Measurements from ENCODE around the gene WDFY1. TPM values are rescaled to one million over a fixed set of nuclear protein-coding genes. Genes with fewer than 3 reads are reported as not detected.
"Not testable (repeated sequence)": the region's sequence is repeated elsewhere in the genome, so short reads cannot be mapped to it uniquely, and the experiment has no call there.

WDFY1 gene
- total RNA-seq, 4 donors from 2014 or later: 33.1 to 61.8 (median 50.4) TPM

DNA sequence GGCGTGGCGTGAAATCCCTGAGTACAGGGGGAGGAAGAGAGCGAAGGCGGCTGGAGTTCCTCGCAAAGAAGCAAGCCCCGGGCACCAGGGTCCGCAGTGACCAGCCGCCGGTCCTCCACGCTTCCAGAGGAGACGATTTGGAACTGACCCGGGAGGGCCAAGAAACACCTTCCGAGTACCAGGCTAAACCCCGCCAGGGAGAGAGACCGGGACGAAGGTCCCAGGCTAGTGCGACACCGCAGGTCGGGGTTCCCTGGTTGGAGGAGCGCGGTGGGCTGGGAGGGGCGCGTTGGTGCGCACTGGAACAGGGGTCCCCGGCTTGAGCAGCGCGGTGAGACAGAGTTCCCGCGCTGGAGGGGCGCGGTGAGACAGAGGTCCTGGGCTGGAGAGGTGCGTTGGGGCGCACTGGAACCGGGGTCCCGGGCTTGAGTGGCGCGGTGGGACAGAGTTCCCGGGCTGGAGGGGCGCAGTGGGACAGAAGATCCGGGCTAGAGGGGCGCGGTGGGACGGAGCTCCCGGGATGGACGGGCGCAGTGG is 901 bp downstream of the WDFY1 start:
- TF ChIP-seq POLR2A (IDR thresholded peaks at IDR 0.05) (no peak), EP300 (IDR thresholded peaks at IDR 0.05) (no peak)
- TF ChIP-seq, protein P1, sequence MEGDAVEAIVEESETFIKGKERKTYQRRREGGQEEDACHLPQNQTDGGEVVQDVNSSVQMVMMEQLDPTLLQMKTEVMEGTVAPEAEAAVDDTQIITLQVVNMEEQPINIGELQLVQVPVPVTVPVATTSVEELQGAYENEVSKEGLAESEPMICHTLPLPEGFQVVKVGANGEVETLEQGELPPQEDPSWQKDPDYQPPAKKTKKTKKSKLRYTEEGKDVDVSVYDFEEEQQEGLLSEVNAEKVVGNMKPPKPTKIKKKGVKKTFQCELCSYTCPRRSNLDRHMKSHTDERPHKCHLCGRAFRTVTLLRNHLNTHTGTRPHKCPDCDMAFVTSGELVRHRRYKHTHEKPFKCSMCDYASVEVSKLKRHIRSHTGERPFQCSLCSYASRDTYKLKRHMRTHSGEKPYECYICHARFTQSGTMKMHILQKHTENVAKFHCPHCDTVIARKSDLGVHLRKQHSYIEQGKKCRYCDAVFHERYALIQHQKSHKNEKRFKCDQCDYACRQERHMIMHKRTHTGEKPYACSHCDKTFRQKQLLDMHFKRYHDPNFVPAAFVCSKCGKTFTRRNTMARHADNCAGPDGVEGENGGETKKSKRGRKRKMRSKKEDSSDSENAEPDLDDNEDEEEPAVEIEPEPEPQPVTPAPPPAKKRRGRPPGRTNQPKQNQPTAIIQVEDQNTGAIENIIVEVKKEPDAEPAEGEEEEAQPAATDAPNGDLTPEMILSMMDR (IDR thresholded peaks at IDR 0.05): no peak
- Histone ChIP-seq H3K27ac (peak overlapping the region; percentile 88 to 99 (median 96)), H3K9me3 (no peaks in the 10 kb centered on the region), H3K27me3 (no peaks in the 10 kb centered on the region), H3K36me3 (no peaks in the 10 kb centered on the region), H3K4me1 (peaks cover 0 to 52% (median 16%) of the 10 kb centered on the region in 4 donors), H3K4me3 (peak overlapping the region; percentile 98 to 100 (median 99))
- peak in 1 of 2 donors; percentile 26 for DNase-seq (ENCODE audit: low spot score in 2 of 2)
- 1% methylated on average over 42 to 43 of the region's 46 CpGs for WGBS, 2 donors

DNA sequence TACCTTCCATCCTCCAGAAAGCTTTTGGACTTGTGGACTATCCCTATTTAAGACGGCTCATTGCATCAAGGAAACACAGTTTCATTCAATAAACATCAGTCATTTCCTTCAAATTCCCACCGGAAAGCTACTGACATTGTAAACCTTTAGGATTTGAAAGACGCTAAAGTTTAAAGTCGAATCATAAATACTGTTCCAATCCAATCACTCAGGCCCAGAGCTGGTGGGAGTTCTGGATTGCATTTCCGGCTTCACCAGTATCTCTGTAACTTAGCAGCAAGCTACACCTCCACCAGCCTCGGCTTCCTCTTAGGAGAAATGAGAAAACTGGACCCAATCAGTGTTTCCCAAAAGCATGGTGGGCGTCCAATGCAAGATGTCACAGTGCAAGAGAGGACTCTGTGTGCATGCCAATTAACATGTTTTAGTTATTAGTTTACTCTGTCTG is 1.6 kb downstream of the WDFY1 start:
- Histone ChIP-seq H3K9me3 (no peaks in the 10 kb centered on the region), H3K4me3 (peak overlapping the region; percentile 98 to 100 (median 99)), H3K27me3 (no peaks in the 10 kb centered on the region), H3K4me1 (peaks cover 0 to 55% (median 16%) of the 10 kb centered on the region in 4 donors), H3K27ac (peak overlapping the region; percentile 88 to 99 (median 96)), H3K36me3 (no peaks in the 10 kb centered on the region)
- WGBS, 2 donors: 13 to 16% methylated on average over 7 of the region's 7 CpGs
- DNase-seq (ENCODE audit: low spot score in 2 of 2): no peak
- TF ChIP-seq, protein P1 (IDR thresholded peaks at IDR 0.05): no peak
- no peak for TF ChIP-seq EP300 (IDR thresholded peaks at IDR 0.05)
- no peak for TF ChIP-seq POLR2A (IDR thresholded peaks at IDR 0.05)

DNA sequence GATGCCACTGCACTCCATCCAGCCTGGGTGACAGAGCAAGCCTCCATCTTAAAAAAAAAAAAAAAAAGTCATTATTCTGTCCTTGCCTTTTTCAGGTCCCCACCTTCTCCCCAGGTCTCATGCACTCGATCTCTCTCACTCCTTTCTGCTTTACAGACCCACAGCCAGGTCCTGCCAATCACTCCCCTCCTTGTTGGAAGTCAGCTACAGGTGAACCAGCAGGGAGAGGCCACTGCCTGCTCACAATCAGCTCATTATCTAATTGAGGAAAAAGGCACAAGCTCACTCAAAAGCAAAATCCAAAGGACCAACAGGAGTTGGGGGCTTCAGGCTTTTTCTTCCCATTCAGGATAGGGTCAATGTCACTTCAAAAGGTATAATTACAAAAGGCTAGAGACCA is 2.0 kb downstream of the WDFY1 start:
- no peaks in the 10 kb centered on the region for H3K36me3 ChIP-seq
- no peak for DNase-seq (ENCODE audit: low spot score in 2 of 2)
- H3K4me3 ChIP-seq: peak overlapping the region in 3 of 4 donors; percentile 98 to 100 (median 99)
- 75 to 87% methylated on average over 1 of the region's 1 CpG for WGBS, 2 donors
- H3K27me3 ChIP-seq: no peaks in the 10 kb centered on the region
- H3K9me3 ChIP-seq: no peaks in the 10 kb centered on the region
- peaks cover 0 to 59% (median 18%) of the 10 kb centered on the region in 4 donors for H3K4me1 ChIP-seq
- no peak for TF ChIP-seq POLR2A (IDR thresholded peaks at IDR 0.05)
- peak overlapping the region in 2 of 4 donors; percentile 98 to 99 for H3K27ac ChIP-seq

DNA sequence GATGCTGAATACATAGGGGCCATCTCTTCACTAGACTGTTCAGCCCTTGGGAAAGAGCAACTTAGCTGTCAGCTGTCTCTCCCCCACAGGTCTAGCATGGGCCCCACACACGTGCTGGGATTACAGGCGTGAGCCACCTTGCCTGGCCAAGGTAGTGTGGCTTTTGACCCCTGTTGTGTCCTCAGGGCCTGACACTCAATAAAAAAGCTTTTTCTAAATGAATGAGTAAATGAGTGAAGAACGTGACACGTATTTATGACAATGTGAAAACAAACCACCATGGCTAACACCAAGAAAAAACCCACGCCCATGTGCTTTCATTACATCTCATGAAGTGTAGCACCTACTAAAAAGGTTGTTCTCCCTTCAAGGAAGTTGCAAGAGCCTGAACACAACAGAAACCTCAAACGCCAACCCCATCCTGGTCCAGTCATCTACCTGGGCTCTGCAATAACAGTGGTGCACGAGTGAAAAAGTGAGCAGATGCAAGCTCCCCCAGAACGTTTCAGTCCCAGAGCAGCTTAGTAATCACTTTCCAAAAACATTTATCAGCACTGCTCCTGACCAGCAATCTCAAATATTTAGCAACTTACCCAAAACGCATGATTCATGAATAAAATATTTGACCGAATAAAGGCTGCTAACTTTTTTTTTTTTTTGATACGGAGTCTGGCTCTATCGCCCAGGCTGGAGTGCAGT is 3.4 kb downstream of the WDFY1 start:
- Histone ChIP-seq H3K27ac (peak overlapping the region in 1 of 4 donors; percentile 11), H3K36me3 (no peaks in the 10 kb centered on the region), H3K9me3 (no peaks in the 10 kb centered on the region), H3K4me1 (peaks cover 0 to 66% (median 29%) of the 10 kb centered on the region in 4 donors), H3K4me3 (no peak overlapping the region), H3K27me3 (no peaks in the 10 kb centered on the region)
- DNase-seq (ENCODE audit: low spot score in 2 of 2): no peak
- WGBS, 2 donors: 52 to 58% methylated on average over 12 of the region's 12 CpGs
- TF ChIP-seq POLR2A (IDR thresholded peaks at IDR 0.05): no peak
- TF ChIP-seq EP300 (IDR thresholded peaks at IDR 0.05): no peak
- TF ChIP-seq, protein P1 (IDR thresholded peaks at IDR 0.05): no peak

DNA sequence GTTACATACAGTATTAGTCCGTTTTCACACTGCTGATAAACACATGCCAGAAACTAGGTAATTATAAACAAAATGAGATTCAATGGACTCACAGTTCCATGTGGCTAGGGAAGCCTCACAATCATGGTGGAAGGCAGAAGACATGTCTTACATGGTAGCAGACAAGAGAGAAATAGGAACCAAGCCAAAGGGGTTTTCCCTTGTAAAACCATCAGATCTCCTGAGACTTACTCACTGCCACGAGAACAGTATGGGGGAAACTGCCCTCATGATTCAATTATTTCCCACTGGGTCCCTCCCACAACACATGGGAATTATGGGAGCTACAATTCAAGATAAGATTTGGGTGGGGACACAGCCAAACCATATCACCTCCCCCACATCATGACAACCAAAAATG is 5.7 kb downstream of the WDFY1 start:
- H3K36me3 ChIP-seq; H3K9me3 ChIP-seq; H3K4me3 ChIP-seq; DNase-seq (ENCODE audit: low spot score in 2 of 2); H3K27me3 ChIP-seq; H3K27ac ChIP-seq: not testable (repeated sequence)
- WGBS, 2 donors: 47 to 65% methylated on average over 2 of the region's 2 CpGs
- H3K4me1 ChIP-seq: peaks cover 0 to 73% (median 38%) of the 10 kb centered on the region in 4 donors

DNA sequence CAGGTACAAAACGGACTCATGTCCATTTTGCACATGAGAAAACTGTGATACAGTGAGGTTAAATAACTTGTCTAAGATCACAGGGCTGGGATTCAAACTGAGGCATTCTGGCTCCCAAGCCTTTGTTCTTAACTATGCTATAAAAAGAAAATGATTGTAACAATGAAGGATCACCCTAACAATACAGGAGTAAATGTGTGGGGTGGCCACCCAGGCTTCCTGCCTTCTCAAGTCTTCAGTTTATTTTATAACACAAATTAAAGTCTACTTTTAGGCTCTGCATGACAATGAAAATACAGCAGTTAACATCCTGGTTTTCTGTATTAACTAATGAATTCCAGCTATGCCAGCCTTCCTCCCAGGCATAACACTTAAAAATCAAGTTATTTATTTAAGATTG is 7.6 kb downstream of the WDFY1 start:
- H3K9me3 ChIP-seq: no peaks in the 10 kb centered on the region
- H3K36me3 ChIP-seq: no peaks in the 10 kb centered on the region
- whole genome bisulfite sequencing, 2 donors: 0% methylated on average over 1 of the region's 1 CpG
- no peak for DNase-seq (ENCODE audit: low spot score in 2 of 2)
- H3K27me3 ChIP-seq: no peaks in the 10 kb centered on the region
- TF ChIP-seq, protein P1 (IDR thresholded peaks at IDR 0.05): no peak
- TF ChIP-seq POLR2A (IDR thresholded peaks at IDR 0.05): no peak
- TF ChIP-seq EP300 (IDR thresholded peaks at IDR 0.05): no peak
- no peak overlapping the region for H3K27ac ChIP-seq
- no peak overlapping the region for H3K4me3 ChIP-seq
- peaks cover 0 to 77% (median 41%) of the 10 kb centered on the region in 4 donors for H3K4me1 ChIP-seq
